Measurements from ENCODE around the gene TSSK3. TPM values are rescaled to one million over a fixed set of nuclear protein-coding genes. Genes with fewer than 3 reads are reported as not detected.
A peak's percentile ranks its signal among the peaks of the same experiment; 100 is the strongest.

Gene TSSK3
- total RNA-seq, 4 donors from 2014 or later = 0.86 to 2.7 (median 1.3) TPM; not detected in 1

GRCh38 chr1:32361308-32361673, 1.0 kb upstream of the TSSK3 start:
- peaks cover 20% of the 10 kb centered on the region for H3K36me3 ChIP-seq
- peak overlapping the region; percentile 61 for H3K27ac ChIP-seq
- peaks cover 18% of the 10 kb centered on the region for H3K4me1 ChIP-seq
- 65% methylated on average over 11 of the region's 35 CpGs for WGBS
- no peaks in the 10 kb centered on the region for H3K27me3 ChIP-seq
- DNase-seq (ENCODE audit: low spot score in 2 of 2) = no peak
- TF ChIP-seq POLR2A (IDR thresholded peaks at IDR 0.05) (no peak), POLR2AphosphoS5 (IDR thresholded peaks at IDR 0.05) (peak in 2 of 3 donors; percentile 33 to 38), EP300 (IDR thresholded peaks at IDR 0.05) (no peak)
- TF ChIP-seq, protein P1, sequence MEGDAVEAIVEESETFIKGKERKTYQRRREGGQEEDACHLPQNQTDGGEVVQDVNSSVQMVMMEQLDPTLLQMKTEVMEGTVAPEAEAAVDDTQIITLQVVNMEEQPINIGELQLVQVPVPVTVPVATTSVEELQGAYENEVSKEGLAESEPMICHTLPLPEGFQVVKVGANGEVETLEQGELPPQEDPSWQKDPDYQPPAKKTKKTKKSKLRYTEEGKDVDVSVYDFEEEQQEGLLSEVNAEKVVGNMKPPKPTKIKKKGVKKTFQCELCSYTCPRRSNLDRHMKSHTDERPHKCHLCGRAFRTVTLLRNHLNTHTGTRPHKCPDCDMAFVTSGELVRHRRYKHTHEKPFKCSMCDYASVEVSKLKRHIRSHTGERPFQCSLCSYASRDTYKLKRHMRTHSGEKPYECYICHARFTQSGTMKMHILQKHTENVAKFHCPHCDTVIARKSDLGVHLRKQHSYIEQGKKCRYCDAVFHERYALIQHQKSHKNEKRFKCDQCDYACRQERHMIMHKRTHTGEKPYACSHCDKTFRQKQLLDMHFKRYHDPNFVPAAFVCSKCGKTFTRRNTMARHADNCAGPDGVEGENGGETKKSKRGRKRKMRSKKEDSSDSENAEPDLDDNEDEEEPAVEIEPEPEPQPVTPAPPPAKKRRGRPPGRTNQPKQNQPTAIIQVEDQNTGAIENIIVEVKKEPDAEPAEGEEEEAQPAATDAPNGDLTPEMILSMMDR (IDR thresholded peaks at IDR 0.05) = no peak
- H3K4me3 ChIP-seq = peak overlapping the region; percentile 50
- no peaks in the 10 kb centered on the region for H3K9me3 ChIP-seq

DNA sequence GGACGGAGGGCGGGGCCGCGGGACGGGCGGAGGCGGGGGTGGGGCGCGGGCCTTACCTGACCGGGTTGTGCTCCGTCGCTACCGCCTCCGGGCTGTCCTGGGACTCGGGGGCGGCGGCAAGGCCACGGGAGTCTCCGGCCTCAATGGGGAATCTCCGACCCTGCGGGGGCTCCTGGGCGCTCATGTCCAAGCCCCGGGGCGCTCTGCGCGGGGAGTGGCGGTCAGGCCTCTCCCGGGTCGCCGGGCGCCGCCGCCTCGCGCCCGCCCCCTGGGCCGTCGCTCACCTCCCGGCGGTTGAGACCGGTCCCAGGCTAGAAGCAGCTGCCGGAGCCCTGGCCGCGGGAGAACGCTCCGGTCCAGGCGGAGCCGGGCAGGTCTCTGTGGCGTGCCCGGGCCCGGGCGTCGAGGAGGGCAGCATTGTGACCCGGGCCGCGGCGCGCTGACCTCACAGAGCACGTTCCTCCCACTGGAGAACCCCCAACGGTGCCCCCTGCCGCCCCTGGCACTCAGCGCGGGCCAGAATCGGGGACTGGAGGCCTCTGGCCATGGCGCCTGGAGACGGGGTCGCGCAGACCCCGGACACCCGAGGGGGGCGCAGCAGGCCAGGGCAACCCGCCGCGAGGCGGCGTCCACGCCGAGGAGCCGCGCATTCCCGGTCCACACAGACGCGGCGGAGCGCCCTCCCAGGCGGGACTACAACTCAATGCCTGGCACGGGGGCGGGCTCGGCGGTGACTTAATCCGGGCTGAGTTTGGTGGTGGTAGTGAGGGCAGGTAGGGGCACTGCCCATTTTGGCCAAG, 465 bp upstream of the TSSK3 start:
- Histone ChIP-seq H3K4me1 (peaks cover 18% of the 10 kb centered on the region), H3K9me3 (no peaks in the 10 kb centered on the region), H3K4me3 (peak overlapping the region; percentile 50), H3K27ac (peak overlapping the region; percentile 61), H3K27me3 (no peaks in the 10 kb centered on the region), H3K36me3 (peaks cover 26% of the 10 kb centered on the region)
- peak in 1 of 2 donors; percentile 72 for DNase-seq (ENCODE audit: low spot score in 2 of 2)
- 2% methylated on average over 44 of the region's 91 CpGs for WGBS
- TF ChIP-seq, protein P1 (IDR thresholded peaks at IDR 0.05) = peak; percentile 1 to 18
- TF ChIP-seq POLR2AphosphoS5 (IDR thresholded peaks at IDR 0.05) = no peak

DNA sequence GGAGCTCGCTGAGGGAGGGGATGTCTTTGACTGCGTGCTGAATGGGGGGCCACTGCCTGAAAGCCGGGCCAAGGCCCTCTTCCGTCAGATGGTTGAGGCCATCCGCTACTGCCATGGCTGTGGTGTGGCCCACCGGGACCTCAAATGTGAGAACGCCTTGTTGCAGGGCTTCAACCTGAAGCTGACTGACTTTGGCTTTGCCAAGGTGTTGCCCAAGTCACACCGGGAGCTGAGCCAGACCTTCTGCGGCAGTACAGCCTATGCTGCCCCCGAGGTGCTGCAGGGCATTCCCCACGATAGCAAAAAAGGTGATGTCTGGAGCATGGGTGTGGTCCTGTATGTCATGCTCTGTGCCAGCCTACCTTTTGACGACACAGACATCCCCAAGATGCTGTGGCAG, 1.4 kb downstream of the TSSK3 start:
- H3K36me3 ChIP-seq = peaks cover 44% of the 10 kb centered on the region
- H3K4me3 ChIP-seq = no peak overlapping the region
- H3K9me3 ChIP-seq = no peaks in the 10 kb centered on the region
- no peak for TF ChIP-seq POLR2A (IDR thresholded peaks at IDR 0.05)
- TF ChIP-seq, protein P1 (IDR thresholded peaks at IDR 0.05) = no peak
- TF ChIP-seq POLR2AphosphoS5 (IDR thresholded peaks at IDR 0.05) = no peak
- no peak for TF ChIP-seq EP300 (IDR thresholded peaks at IDR 0.05)
- H3K4me1 ChIP-seq = peaks cover 18% of the 10 kb centered on the region
- no peak for DNase-seq (ENCODE audit: low spot score in 2 of 2)
- 90% methylated on average over 6 of the region's 12 CpGs for WGBS
- no peak overlapping the region for H3K27ac ChIP-seq
- H3K27me3 ChIP-seq = no peaks in the 10 kb centered on the region

GRCh38 chr1:32364836-32365235, 2.5 kb downstream of the TSSK3 start:
- WGBS = 93% methylated on average over 5 of the region's 5 CpGs
- H3K36me3 ChIP-seq = peaks cover 56% of the 10 kb centered on the region
- H3K4me1 ChIP-seq = peaks cover 18% of the 10 kb centered on the region
- no peaks in the 10 kb centered on the region for H3K9me3 ChIP-seq
- TF ChIP-seq POLR2AphosphoS5 (IDR thresholded peaks at IDR 0.05) (no peak), POLR2A (IDR thresholded peaks at IDR 0.05) (no peak)
- no peak for DNase-seq (ENCODE audit: low spot score in 2 of 2)
- H3K4me3 ChIP-seq = no peak overlapping the region
- H3K27me3 ChIP-seq = no peaks in the 10 kb centered on the region
- no peak overlapping the region for H3K27ac ChIP-seq

GRCh38 chr1:32365445-32365844, 3.1 kb downstream of the TSSK3 start:
- no peak for DNase-seq (ENCODE audit: low spot score in 2 of 2)
- 85% methylated on average over 6 of the region's 6 CpGs for WGBS
- TF ChIP-seq POLR2A (IDR thresholded peaks at IDR 0.05) (no peak), EP300 (IDR thresholded peaks at IDR 0.05) (no peak), POLR2AphosphoS5 (IDR thresholded peaks at IDR 0.05) (no peak)
- TF ChIP-seq, protein P1 (IDR thresholded peaks at IDR 0.05) = no peak
- Histone ChIP-seq H3K4me1 (peaks cover 18% of the 10 kb centered on the region), H3K4me3 (no peak overlapping the region), H3K36me3 (peaks cover 57% of the 10 kb centered on the region), H3K9me3 (no peaks in the 10 kb centered on the region), H3K27ac (no peak overlapping the region), H3K27me3 (no peaks in the 10 kb centered on the region)
